ENCODE data around the gene RAB5IF.
"Not testable (repeated sequence)": the region's sequence is repeated elsewhere in the genome, so short reads cannot be mapped to it uniquely, and the experiment has no call there.

The RAB5IF gene

DNA sequence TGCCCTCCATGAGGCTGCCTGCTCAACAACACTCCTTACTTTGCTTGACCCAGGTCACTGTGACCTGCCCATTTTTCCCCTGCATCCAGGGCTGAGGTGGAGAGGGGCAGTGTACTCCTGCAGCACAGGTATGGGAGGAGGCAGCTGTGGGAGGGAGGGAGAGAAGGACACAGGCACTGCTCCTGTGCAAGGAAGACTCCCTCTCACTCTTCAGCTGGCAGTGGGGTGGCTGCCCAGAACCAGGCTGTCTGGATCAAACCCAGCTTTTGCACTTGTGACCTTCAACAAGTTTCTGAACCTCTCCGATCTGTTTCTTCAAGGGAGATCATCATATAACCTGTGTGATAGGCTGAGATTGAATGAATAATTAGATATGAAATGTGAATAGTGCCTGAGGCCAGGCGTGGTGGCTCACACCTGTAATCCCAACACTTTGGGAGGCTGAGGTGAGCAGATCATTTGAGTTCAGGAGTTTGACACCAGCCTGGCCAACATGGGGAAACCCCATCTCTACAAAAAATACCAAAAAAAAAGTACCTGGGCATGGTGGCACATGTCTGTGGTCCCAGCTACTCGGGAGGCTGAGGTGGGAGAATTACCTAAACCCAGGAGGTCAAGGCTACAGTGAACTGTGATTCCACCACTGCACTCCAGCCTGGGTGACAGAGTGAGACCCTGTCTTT, 18.1 kb upstream of the RAB5IF start:
- no peak for DNase-seq

- no peak for DNase-seq
These were observed 14.3 kb upstream of the RAB5IF start for GRCh38 chr20:36591281-36591680.

DNA sequence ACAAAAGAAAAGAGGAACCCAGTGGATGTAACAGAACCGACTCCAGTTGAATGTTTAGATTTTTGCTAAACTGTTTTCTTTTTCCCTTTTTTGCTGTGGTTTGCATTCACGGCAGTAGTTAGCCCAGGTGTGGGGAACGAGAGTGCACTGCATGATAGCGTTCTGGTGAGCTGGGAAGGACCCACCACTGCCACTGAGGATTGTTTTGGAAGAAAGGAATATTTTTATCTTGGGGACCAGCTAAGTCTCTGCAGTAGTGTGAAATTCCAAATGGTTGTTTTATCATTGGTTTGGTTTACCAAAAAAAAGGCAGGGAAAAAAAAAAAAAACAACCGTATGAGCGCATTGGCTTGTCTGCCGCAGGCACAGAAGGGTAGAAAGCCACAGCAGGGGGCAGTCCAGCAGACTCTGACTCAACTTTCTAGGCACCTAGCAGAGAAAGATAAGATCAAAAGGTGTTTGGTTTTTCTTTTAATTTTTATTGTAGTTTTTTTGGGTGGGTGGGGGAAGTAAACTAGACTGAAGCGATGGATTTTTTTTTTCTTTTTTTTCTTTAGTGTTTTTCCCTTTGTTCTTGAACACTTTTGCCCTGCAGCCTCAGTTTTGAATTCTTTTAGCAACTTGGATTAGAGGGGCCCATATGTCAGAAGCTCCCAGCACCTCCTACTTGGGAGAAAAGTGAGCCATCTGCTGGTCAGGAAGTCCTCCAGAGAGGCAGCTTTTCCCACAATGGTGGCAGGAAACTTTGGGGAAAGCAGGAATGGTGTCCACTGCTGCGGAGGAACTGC, 13.5 kb upstream of the RAB5IF start:
- DNase-seq, result no peak

GRCh38 chr20:36593347-36593929, 12.1 kb upstream of the RAB5IF start:
- no peak for DNase-seq

- DNase-seq, result no peak
These were observed 5.7 kb upstream of the RAB5IF start for GRCh38 chr20:36599912-36600345.

DNA sequence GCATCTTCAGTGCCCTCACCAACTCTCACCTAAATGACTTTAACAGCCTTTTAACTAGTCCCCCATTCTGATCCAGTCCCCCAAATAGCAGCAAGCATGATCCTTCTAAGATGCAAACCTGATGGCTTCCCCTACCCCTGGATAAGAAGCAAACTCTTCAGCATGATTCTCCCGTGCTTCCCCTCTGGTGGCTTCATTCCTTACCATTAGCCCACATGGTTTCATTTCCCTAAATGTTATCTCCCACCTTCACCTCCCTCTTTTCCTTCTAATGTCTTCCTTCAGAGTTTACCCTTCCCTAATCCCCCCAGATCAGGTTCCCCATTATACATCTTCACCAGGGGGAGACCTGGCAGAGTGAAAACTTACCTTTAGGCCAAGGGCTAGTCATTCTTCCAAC, 4.0 kb upstream of the RAB5IF start:
- DNase-seq, result no peak

DNA sequence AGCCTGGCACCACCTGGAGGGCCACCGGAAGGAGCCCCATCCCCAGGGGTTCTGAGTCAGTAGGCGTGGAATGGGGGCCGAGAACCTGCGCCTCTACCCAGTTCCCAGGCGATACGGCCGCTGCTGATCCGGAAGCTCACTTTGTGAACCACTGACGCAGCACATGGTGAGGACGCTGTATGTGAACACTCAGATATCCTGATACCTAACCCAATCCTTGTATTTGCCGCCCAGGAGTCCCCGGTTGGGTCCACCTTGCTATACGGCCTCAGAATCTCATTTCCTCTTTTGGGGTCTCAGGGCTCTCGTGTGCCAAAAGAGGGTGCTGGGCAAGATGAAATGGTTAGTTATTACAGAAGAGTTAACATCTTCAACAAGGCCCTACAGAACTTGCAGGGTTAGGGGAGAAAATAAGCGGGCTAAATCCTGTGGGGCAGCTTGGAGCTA, 604 bp upstream of the RAB5IF start:
- DNase-seq, result peak; percentile 49

- DNase-seq, result no peak
These were observed 833 bp downstream of the RAB5IF start for GRCh38 chr20:36606158-36607066.

GRCh38 chr20:36607586-36608387, 2.2 kb downstream of the RAB5IF start:
- no peak for DNase-seq

- DNase-seq, result not testable (repeated sequence)
These were observed 2.8 kb downstream of the RAB5IF start for GRCh38 chr20:36608388-36608728.

DNA sequence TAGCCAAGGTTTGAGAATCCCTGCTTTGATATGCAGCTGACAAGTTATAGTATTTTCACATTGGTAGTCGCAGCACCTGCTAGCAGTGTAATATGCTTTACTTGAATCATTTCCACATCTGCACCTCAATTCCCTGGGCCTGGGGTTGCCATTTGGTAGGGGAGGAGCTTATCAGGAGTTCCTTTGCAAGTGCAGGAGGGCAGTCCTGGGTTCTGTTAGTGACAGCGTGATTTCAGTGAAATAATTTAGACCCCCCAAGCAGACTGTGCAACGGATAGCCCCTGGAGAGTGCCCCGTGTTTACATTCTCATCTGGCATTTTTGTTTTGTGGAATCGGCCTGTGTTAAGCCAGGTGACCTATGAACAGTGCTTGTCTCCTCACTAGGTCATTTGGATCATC, 6.0 kb downstream of the RAB5IF start:
- DNase-seq, result no peak

GRCh38 chr20:36613974-36614373, 8.4 kb downstream of the RAB5IF start:
- no peak for DNase-seq

DNA sequence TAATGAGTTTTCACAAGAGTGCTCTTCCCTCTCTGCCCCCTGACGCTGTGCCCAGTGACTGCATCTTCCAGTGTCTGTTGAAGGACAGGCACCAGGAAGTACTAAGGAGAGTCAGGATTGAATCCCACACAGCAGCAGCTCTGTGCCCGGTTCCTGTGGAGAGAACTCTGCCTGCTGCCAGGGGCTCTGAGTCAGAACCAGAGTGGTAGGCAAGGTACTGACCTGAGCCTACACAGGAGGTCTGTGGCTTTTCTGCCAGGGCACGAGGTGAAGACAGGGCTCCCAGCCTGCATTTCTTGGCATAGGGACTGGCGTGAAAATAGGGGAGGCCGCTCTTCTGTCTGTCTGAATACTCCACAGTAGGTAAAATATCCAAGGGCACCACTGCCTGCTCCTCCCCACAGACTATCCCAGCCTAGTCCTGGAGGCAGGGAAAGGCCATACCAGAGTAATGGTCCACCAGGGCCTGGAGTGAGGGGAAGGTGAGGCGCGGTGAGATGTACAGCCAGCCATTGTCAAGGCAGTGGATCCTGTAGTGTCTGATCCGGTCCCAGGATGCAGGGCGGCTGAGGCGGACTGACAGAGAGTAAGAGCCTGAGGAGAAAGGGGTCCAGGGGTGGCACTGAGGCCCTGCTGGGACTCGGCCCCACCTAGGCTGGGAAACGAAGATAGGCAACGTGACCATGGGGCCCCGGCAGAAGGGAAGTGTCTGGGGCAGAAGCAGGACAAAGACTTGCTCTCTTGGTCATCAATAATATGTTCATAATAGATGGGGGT, 9.4 kb downstream of the RAB5IF start:
- no peak for DNase-seq

GRCh38 chr20:36620917-36621316, 15.3 kb downstream of the RAB5IF start:
- DNase-seq, result no peak

DNA sequence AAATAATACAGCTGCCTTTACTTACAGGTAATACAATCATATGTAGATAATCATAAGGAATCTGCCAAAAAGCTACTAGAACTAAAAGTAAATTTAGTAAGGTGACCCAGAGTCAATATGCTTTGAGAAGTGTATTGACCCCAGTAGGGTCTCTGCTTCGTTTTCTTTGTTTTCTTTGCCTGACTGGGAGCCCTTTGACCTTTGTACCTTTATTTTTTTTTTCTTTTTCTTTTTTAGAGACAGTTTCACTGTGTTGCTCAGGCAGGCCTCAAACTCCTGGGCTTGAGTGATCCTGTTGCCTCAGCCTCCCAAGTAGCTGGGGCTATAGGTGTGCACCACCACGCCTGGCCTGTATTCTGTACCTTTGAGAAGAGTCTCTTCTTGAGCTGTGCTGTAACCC, 17.9 kb downstream of the RAB5IF start:
- no peak for DNase-seq

DNA sequence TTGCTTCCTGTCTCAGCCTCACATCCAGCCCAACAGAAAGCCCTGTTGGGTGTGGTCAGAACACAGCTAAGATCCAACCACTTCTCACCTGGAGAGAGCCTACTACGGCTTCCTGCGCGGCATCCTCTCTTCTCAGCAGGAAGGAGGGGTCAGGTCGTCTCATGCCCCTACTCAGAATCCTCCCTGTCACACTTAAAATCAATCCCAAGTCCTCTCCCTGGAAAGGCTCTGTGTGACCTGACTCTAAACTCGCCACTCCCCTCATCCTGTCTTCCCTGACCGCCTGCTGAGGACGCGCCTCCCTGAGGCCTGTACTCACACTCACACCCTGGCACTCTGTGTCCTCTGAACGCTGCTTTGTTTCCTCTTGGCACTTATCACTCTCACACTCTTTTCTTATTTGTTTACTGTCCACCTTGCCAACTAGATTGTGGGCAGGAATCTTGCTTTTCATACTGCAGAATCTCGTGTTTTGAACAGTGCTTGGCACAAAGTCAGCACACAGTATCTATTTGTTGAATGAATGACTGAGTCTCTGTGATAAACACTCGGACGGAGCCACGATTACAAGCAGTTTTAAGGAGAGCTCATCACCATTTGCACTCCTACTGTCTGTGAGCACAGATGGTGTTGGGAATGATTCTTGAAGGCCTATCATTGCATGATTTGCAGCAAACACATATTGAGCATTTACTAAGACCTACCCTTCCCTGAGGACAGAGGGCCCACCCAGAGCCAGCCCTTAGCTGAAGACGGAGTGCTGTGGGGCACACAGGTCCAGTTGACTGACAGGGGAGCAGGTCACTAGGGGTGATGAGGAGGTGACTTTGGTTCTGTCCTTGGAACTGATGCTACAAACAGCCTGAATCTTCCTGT, 18.7 kb downstream of the RAB5IF start:
- peak; percentile 24 for DNase-seq

DNA sequence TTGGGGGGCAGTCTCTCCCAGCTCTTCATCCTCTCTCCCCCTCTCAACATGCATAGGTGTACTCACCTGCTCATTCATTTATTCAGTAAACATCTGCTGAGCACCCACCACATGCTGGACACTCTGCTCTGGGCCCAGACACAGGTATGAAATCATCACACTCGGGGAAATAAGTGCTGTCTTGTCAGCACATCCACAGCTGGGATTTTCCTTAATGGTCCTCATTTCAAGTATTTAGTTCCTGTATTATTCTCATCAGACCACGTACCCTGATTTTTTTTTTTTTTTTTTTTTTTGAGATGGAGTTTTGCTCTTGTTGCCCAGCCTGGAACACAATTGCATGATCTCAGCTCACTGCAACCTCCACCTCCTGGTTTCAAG, 19.4 kb downstream of the RAB5IF start:
- DNase-seq, result no peak

DNA sequence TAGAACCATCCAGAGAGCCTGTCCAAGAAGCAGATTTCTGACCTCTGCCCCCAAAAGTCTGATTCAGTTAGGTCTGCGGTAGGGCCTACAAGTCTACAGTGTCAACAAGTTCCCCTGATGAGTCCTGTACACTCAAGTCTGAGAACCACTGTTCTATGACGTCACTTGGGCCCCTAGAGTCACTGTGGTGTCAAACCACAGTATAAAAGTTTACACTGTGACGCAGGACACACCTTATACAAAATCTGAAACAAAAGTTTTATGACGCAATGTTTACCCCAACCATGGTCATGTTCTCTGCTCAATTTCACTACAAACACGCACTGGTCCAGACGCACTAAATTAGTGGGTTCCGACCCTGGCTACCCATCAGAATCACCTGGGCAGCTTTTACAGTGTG, 22.5 kb downstream of the RAB5IF start:
- no peak for DNase-seq

GRCh38 chr20:36629719-36630681, 24.4 kb downstream of the RAB5IF start:
- DNase-seq, result no peak
